GM23248 (cell line): ENCODE data around the gene GABRG3. TPM values are rescaled to one million over a fixed set of nuclear protein-coding genes. Genes with fewer than 3 reads are reported as not detected.

ENCODE experiments used
- DNase-seq: peaks from one replicate; pipeline ENCODE4 v3.0.0-alpha.2; 2015
- H2AFZ ChIP-seq: fragments of 200-600 bp; sonication (generic); 2 replicates; pipeline ENCODE4 v1.6.1; 2016; ENCODE audit warnings: antibody characterized with exemption
- H3F3A ChIP-seq: fragments of 200-600 bp; sonication (generic); 2 replicates; pipeline ENCODE4 v1.6.1; 2016; ENCODE audit warnings: mild to moderate bottlenecking, antibody characterized with exemption, mixed run types; ENCODE audit not compliant: insufficient read depth
- H3K27ac ChIP-seq: fragments of 200-600 bp; sonication (generic); 2 replicates; pipeline ENCODE4 v1.5.1; 2016; ENCODE audit warnings: mild to moderate bottlenecking
- H3K27me3 ChIP-seq: fragments of 200-600 bp; sonication (generic); replicated peaks from 2 replicates; pipeline ENCODE4 v1.6.1; 2016; ENCODE audit warnings: mild to moderate bottlenecking; ENCODE audit not compliant: insufficient read depth
- H3K36me3 ChIP-seq: fragments of 200-600 bp; sonication (generic); 2 replicates; pipeline ENCODE4 v1.6.1; 2016; ENCODE audit warnings: low read depth, mild to moderate bottlenecking
- H3K4me1 ChIP-seq: fragments of 200-600 bp; sonication (generic); 2 replicates; pipeline ENCODE4 v1.6.1; 2016; ENCODE audit warnings: mild to moderate bottlenecking; ENCODE audit not compliant: insufficient read depth
- H3K4me2 ChIP-seq: fragments of 200-600 bp; sonication (generic); one replicate; pipeline ENCODE4 v1.6.1; 2016; ENCODE audit warnings: mild to moderate bottlenecking; ENCODE audit not compliant: unreplicated experiment
- H3K4me3 ChIP-seq: fragments of 200-600 bp; sonication (generic); 2 replicates; pipeline ENCODE4 v1.5.1; 2016; ENCODE audit warnings: mild to moderate bottlenecking
- H3K79me2 ChIP-seq: fragments of 200-600 bp; sonication (generic); 2 replicates; pipeline ENCODE4 v1.6.1; 2016; ENCODE audit warnings: mild to moderate bottlenecking; ENCODE audit not compliant: insufficient read depth
- H3K9ac ChIP-seq: fragments of 200-600 bp; sonication (generic); 2 replicates; pipeline ENCODE4 v1.6.1; 2016; ENCODE audit warnings: mild to moderate bottlenecking
- H3K9me2 ChIP-seq: fragments of 200-600 bp; sonication (generic); 2 replicates; pipeline ENCODE4 v1.6.1; 2016; ENCODE audit warnings: mixed run types, mild to moderate bottlenecking, moderate library complexity; ENCODE audit not compliant: insufficient read depth
- H3K9me3 ChIP-seq: fragments of 200-600 bp; sonication (generic); one replicate; pipeline ENCODE4 v1.6.1; 2017; ENCODE audit warnings: low read depth
- H4K20me1 ChIP-seq: fragments of 200-600 bp; sonication (generic); 2 replicates; pipeline ENCODE4 v1.6.0; 2016; ENCODE audit not compliant: insufficient read depth
- EZH2 ChIP-seq: fragments of 200-600 bp; sonication (generic); IDR thresholded peaks from 2 replicates; pipeline ENCODE4 v1.6.1; 2018; ENCODE audit warnings: antibody characterized with exemption, mild to moderate bottlenecking; ENCODE audit not compliant: insufficient read depth, poor library complexity, severe bottlenecking
- EZH2phosphoT487 ChIP-seq: fragments of 200-600 bp; sonication (generic); IDR thresholded peaks from 2 replicates; pipeline ENCODE4 v1.6.1; 2018; ENCODE audit warnings: antibody characterized with exemption, moderate library complexity, mild to moderate bottlenecking, low read depth; ENCODE audit not compliant: insufficient read depth
- WGBS, 2 experiments: methylation state at CpG; one replicate each; pipeline ENCODE4 v1.1.6; 2015 to 2017; ENCODE audit warnings: low lambda C conversion rate in 2 of 2, low coverage in 1 of 2; ENCODE audit errors: missing lambda C conversion rate in 2 of 2; 5-methylcytosine and 5-hydroxymethylcytosine counted together
- in situ Hi-C: fragments of 300-500 bp; cut with MboI; formaldehyde crosslinking; loops from 2 replicates; pipeline ENCODE4 v1.15.0; 2020
- polyA plus RNA-seq: library from polyadenylated mRNA; unstranded; fragments of >200 nt; fragmentation: Nextera tagmentation; extraction: Ambion mirVana; gene quantifications from 2 replicates; pipeline ENCODE4 v1.2.1, GENCODE V29; 2016
- total RNA-seq: library from RNA; depleted of rRNA; stranded (reverse); fragments of >200 nt; shearing (Covaris generic); gene quantifications from 2 replicates; pipeline ENCODE4 v1.2.3, GENCODE V29; 2014

GABRG3 gene
- total and polyA plus RNA-seq, 2 experiments from 2014 or later = not detected

GRCh38 chr15:27486683-27487647 lies 516.0 kb downstream of the GABRG3 start:
- H3K9ac ChIP-seq = no peak overlapping the region
- no peaks in the 10 kb centered on the region for H3K9me3 ChIP-seq
- no peaks in the 10 kb centered on the region for H3K36me3 ChIP-seq
- no peak for DNase-seq
- in situ Hi-C loops = no loop called here
- WGBS, 2 experiments = 27 to 31% methylated on average over 6 of the region's 6 CpGs
- no peaks in the 10 kb centered on the region for H3K9me2 ChIP-seq
- H3K27me3 ChIP-seq = no peaks in the 10 kb centered on the region
- H3K4me1 ChIP-seq = 0 out of 2 replicates have a peak, but pooled peaks cover 6% of the 10 kb centered on the region
- TF ChIP-seq EZH2phosphoT487 (no peak), EZH2 (no peak)
- no peak overlapping the region for H2AFZ ChIP-seq
- no peak overlapping the region for H3K4me2 ChIP-seq
- H3F3A ChIP-seq = no peaks in the 10 kb centered on the region
- H3K4me3 ChIP-seq = no peak overlapping the region
- no peaks in the 10 kb centered on the region for H4K20me1 ChIP-seq
- H3K79me2 ChIP-seq = no peaks in the 10 kb centered on the region
- H3K27ac ChIP-seq = no peak overlapping the region

GRCh38 chr15:27487846-27488245 lies 516.9 kb downstream of the GABRG3 start:
- Histone ChIP-seq H3K9me2 (no peaks in the 10 kb centered on the region), H3K4me2 (no peak overlapping the region), H3K27ac (no peak overlapping the region), H3K9ac (no peak overlapping the region), H3K79me2 (no peaks in the 10 kb centered on the region), H2AFZ (no peak overlapping the region), H3K27me3 (no peaks in the 10 kb centered on the region), H3K9me3 (no peaks in the 10 kb centered on the region), H3F3A (no peaks in the 10 kb centered on the region), H3K4me3 (no peak overlapping the region), H3K36me3 (no peaks in the 10 kb centered on the region), H3K4me1 (peaks cover 7% of the 10 kb centered on the region; the same call in 1 of the 2 replicates), H4K20me1 (no peaks in the 10 kb centered on the region)
- WGBS, 2 experiments = 65 to 73% methylated on average over 11 of the region's 11 CpGs
- in situ Hi-C loops = no loop called here
- no peak for DNase-seq
- TF ChIP-seq EZH2 (no peak), EZH2phosphoT487 (no peak)

DNA sequence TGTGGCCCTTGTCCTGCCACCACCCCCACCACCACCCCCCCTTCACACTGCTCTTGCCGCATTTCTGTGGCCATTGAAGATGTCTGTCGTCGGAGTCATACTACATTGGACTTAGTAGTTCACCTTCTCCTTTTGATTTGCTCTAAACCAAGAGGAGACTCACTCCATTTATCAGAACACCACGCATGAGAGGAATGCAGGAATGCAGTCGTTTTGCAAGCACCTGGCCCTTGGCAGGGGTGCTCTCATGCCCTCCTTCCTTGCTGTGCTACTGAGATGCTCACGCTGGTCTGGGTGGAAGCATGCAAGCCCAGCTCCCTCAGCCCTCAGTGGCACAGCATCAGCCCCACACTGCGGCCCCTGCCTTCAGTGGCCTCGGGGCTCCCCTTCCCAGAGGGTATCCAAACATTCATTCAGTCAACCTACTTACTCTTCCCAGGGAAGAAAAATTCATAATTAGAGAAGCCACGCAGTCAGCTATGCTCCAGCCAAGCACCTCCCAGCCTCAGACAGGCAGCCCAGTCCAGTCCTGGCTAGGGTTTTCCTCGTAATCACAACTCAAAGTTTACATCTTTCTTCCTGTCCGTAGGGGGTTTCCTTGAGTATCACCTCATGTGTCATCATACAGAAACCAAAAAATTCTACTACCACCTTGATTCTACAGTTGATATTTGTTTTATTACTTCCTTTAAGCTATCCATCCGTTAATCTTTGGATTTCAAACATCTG lies 520.0 kb downstream of the GABRG3 start:
- WGBS, 2 experiments = 38 to 41% methylated on average over 12 of the region's 12 CpGs
- no peak for DNase-seq
- H3K4me1 ChIP-seq = peaks cover 7% of the 10 kb centered on the region; the same call in 1 of the 2 replicates
- H2AFZ ChIP-seq = no peak overlapping the region
- H3K4me2 ChIP-seq = no peak overlapping the region
- H3K9me3 ChIP-seq = no peaks in the 10 kb centered on the region
- no peaks in the 10 kb centered on the region for H4K20me1 ChIP-seq
- in situ Hi-C loops = no loop called here
- H3K27ac ChIP-seq = no peak overlapping the region
- TF ChIP-seq EZH2 (no peak), EZH2phosphoT487 (no peak)
- H3F3A ChIP-seq = no peaks in the 10 kb centered on the region
- H3K4me3 ChIP-seq = no peak overlapping the region
- 0 out of 2 replicates have a peak, but pooled peaks cover 5% of the 10 kb centered on the region for H3K9me2 ChIP-seq
- no peaks in the 10 kb centered on the region for H3K79me2 ChIP-seq
- H3K9ac ChIP-seq = no peak overlapping the region
- H3K27me3 ChIP-seq = no peaks in the 10 kb centered on the region
- no peaks in the 10 kb centered on the region for H3K36me3 ChIP-seq
